HG03457 (cell line): Measurements from ENCODE around the gene PJA2.
"Not testable (repeated sequence)": the region's sequence is repeated elsewhere in the genome, so short reads cannot be mapped to it uniquely, and the experiment has no call there.

Experiments used
- ATAC-seq: cut with Tn5 transposase; IDR thresholded peaks from one replicate; pipeline ENCODE4 v1.9.1; 2021; ENCODE audit warnings: moderate number of reproducible peaks; ENCODE audit not compliant: unreplicated experiment

PJA2 gene

DNA sequence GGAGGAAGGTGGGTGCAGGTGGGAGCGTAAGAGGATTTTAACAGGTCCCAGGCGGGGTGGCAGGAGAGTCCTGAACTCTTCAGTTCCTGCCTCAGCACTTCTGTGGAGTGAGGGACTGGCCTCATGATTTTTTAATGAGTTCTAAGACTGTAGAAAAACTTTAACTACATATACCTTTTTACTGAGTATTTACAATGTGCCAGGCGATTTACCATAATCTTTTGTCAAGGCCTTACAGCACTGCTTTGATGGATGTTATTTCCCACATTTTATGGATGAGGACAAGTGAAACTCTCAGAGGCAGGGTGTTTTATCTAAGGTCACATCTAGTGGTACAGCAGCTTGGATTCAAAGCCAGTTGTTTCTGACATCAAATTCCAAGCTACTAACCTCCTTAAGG, 99.5 kb downstream of the PJA2 start:
- ATAC-seq, result no peak

DNA sequence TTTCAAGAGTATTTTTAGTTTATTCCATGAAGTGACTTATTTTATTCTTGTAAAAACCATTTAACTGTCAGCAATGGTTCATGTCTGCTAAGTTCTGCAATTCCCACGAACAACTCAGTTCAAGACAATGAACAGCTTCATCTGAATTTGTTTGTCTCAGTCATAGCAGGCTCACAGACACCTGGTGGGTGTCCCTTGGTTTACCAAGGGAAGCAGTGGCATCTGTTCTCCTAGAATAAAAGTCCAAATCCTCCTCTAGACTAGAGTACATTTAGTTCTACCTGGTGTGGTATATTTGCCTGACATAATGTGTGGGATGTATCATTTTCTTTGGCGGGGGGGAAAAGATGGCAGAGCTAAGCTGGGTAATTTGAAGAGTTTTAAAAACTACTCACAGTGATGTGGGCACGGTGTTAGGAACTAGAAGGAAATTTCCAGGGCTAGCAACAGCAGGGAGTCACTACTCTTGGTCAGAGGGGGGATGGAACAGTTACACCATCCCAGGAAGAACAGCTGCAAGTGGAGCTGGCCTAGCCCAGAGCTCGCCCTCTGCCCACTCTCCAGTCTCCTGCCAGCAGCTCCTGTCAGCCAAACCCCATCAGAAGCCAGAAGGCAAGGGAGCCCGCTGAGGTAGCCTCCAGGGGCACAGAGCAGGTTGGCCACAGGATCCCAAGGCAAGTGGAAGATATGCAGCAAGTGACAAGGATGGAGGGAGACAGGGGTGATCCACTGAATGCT, 100.3 kb downstream of the PJA2 start:
- ATAC-seq, result no peak

DNA sequence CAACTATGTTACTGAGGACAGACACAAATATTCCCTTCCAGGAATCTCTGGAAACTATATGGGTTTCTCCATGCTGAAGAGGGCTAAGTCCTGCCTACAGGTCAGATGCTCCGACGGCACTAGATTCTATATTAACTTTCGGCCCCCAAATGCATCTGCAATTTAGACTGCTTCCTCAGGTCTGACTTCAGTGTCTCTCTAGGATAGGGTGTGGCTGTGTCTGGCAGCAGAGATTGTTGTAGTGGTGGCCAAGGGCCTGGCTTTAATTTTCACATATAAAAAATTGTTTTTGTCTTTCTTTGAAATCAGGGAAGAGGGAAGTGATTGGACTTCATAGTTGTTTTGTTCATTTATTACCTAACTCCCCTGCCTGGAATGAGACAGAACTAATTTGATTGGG, 101.8 kb downstream of the PJA2 start:
- ATAC-seq, result no peak

DNA sequence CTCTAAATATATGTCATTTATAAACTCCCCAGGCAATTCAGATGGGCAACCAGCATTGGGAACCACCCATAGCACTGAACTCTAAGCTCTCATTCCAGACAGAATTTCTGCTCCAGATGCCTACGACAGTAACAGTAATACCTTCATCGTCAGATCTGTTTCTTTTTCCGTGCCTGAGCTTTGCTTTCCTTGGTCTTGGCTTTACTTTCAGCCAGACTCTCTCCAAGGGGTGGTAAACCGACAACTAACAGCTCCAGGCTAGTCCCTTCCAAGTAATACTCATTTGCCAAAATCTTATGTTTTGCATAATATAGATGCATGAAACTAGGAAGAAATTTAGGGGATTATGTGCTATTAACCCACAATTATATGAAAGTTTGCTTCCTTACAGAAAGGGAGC, 102.3 kb downstream of the PJA2 start:
- no peak for ATAC-seq

DNA sequence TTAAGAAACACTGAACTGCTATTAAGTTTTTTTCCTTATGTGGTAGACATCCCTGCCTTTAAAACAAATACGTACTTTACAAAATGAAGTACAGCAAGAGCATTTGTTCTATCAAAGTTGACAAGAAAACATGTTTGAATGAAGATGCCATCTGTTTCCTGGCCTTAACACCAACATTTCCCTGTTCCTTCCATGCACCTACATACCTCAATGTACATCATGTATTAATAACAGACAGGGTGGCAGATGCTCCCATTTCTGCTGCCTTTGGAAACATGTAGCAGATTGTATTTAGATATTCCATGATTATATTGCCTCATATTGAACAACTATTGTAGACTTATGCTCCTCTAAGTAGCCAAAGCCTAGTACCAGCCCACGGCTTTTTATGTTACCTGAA, 104.4 kb downstream of the PJA2 start:
- no peak for ATAC-seq

DNA sequence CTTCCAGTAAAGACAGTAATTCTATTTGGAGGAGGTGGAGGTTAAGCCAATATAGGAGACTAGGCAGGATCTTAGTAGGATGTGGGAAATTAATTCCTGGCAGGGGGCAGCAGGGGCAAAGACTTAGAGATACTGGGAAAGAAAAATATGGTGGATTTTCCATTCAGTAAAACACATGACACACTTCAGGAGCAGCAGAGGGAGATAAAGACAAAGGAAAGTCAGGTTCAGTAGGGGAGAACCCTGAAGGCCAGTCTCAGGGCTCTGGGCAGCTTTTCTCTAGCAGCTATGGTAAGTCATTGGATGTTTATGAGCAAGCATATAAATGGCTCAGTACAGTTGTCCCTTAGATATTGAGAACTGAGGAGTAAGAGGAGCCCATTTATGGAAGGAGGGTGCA, 105.5 kb downstream of the PJA2 start:
- ATAC-seq, result no peak

DNA sequence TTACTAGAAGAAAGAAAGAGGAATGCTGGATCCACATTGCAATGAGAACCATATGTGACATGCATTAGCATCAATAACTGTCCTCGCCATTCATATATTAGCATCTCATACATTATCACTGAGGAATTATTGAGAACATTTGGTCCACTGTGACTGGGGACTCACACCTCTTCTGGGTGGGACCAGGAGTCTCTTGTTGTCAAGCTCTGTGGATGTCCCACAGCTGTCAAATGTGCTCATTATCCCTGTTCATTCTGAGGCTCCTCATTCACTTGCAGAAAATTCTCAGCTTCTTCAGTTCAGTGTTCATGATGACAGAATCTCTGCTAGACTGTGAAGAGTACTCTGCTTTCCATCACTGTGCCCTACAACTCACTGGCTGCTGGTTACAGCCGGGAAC, 109.4 kb downstream of the PJA2 start:
- ATAC-seq, result no peak

DNA sequence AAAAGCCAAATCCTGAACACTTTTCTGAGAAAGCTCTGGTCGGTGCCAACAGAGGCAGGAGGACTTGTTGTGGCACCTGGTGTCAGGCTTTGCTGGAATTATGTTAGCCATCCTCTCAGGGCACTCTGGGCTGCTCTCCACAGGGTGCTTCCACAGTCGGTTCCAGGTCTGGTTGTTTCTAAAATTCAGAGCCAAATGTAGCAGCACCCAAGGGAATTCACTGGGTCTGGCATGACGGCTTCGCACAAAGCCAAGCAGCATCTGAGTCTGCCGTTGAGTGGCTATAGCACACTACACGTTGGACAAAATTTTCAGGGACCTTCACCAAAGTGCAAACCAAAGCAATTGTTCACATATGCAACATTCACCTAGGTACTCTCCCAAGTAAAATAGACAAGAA, 110.2 kb downstream of the PJA2 start:
- no peak for ATAC-seq

DNA sequence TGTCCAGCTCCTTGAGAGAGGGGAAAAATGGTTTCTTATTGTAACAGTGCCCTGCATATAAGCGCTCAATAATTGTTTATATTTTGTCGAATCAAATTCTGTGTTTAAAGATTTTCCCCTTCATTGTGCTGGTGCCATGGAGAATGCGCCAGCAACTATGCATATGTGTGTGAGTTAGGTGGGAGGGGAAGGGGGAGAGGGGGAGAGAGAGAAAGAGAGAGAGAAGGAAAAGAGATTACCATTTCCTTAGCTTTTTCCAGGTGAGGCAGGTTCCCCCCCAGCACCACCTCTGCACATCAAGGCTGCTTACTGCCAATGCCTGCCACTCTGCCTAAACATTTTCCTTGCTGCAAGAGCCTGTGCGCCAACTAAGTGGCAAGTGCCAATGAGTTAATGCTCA, 111.0 kb downstream of the PJA2 start:
- no peak for ATAC-seq

DNA sequence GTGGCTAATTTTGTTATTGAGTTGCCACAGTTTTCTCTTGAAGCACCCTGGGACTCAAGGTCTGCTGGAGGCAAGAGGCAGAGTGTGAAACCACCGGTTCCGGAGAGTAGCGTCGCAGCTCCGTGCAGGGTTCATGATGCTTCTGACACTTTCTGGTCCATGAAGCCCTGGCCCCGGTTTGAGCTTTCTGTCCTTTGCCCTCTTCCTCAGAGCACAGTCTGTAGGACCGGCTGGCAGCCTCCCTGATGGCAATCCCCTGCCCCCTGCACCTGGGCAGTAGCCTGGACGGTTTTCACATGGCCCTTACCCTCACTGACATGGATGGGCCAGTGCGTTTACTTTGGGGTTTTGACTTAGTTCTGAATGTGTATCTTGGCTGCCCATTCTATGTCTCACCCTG, 111.9 kb downstream of the PJA2 start:
- ATAC-seq, result no peak

DNA sequence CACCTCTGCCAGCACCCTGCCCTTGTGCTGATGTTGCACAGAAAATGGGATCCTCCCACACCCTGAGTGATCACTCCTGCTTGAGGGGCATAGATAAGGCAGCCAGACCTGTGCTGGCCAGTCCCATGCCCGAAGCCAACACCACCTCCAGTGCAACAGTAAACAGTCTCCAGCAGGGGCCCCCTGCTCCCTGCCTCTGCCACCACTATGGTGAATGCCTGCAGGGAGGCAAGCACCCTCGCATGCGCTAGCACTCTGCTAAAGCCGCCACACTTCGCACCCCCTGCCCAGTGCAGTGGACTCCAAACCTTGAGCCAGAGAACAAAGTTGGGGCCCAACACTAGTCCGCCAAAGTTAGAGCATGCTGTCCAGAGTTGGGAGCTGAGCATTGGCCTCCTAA, 118.7 kb downstream of the PJA2 start:
- no peak for ATAC-seq

DNA sequence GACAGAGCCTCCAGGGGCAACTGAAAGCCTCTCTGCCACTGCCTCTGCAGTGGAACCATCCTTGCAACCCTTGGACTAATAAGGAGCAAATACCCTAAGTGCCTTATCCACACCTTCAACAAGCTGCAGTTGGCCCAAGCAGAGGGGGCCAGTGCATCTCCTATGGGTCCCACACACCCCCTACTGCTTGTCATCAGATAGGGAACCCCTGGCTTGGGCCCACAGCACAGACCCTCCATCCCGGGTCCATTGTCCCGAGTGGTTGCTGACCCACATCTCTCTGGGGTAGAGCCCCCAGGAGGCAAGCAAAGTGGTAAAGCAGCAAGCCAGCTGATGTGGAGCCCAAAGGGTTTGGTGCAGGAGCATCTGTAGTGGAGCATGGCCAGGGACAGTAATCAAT, 119.5 kb downstream of the PJA2 start:
- no peak for ATAC-seq

DNA sequence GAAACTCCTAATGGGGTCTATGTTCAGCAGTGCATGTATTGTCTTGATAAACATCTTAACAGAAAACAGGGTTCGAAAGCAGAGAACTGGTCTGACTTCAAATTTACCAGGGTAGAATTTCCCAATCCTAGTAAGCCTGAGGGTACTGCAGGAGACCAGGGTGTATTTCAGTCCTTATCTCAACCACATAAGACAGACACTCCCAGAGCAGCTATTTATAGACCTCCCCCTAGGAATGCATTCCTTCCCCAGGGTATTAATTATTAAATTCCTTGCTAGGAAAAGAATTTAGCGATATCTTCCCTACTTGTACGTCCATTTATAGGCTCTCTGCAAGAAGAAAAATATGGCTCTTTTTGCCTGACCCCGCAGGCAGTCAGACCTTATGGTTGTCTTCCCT, 123.1 kb downstream of the PJA2 start:
- ATAC-seq, result not testable (repeated sequence)
